Nephron (organoid): ENCODE measurements around the gene RER1.

ENCODE experiments used
- H3K27ac Mint-ChIP-seq, 3 experiments: 2 replicates each; pipeline ENCODE4 v1.8.0; 2020; ENCODE audit warnings: mixed read lengths in 3 of 3, mild to moderate bottlenecking in 2 of 3, moderate library complexity in 1 of 3
- H3K27me3 Mint-ChIP-seq: 2 replicates; pipeline ENCODE4 v1.8.0; 2021; ENCODE audit warnings: low read depth, mild to moderate bottlenecking, moderate library complexity, mixed read lengths
- H3K36me3 Mint-ChIP-seq: 2 replicates; pipeline ENCODE4 v1.8.0; 2020; ENCODE audit warnings: low read depth, mixed read lengths
- H3K4me1 Mint-ChIP-seq: 2 replicates; pipeline ENCODE4 v1.8.0; 2020; ENCODE audit warnings: mixed read lengths
- H3K4me3 Mint-ChIP-seq, 3 experiments: 2 replicates each; pipeline ENCODE4 v1.8.0; 2020; ENCODE audit warnings: mild to moderate bottlenecking in 3 of 3, mixed read lengths in 3 of 3, moderate library complexity in 2 of 3
- H3K9me3 Mint-ChIP-seq: 2 replicates; pipeline ENCODE4 v1.8.0; 2020; ENCODE audit warnings: mixed read lengths
- TF ChIP-seq, protein P1 (sequence below), 3 experiments: fragments of 200-600 bp; sonication (generic); IDR thresholded peaks; one replicate each; pipeline ENCODE4 v1.5.0; 2021; ENCODE audit warnings: antibody characterized with exemption in 3 of 3; ENCODE audit not compliant: unreplicated experiment in 3 of 3

The RER1 gene

DNA sequence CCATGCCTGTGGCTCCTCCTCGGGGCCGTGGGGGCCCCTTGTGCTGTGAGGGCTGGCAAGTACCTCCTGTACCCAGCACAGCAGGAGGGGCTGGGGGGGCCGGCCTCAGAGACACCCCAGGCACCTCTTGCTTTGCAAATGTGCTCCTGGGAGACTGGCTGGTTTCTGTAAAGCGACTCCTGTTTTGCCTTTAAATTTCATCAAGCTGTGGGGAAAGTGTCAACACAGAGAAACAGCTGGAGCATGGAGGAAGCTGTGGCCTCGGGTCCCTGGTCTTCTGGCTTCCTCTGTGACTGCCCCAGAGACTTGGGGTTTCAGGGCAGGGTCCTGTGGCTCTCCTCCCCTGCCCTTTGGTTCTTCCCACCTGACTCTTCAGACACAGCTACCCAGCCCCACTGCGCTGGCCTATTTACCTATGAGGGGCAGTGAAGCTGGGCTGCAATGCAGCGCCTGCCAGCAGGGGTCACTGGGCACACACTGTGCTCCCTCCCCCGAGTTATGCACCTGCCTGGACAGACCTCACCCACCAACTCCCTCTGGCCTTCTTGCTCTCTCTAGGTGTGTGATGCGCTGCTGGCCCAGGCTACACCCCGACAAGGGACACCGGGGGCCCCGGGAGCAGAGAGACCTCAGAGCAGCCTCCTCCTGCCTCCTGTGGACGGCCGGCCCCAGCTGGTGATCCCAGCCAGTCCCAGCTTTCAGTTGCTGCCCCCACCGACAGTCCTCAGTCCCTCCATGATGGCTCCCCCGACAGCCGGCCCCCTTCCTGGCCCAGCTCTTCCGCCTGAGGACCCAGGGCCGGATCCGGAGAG, 38.3 kb downstream of the RER1 start:
- H3K9me3 Mint-ChIP-seq, result no peaks in the 10 kb centered on the region
- H3K27me3 Mint-ChIP-seq, result peaks cover 18% of the 10 kb centered on the region
- H3K27ac Mint-ChIP-seq, result no peak overlapping the region
- H3K4me1 Mint-ChIP-seq, result no peaks in the 10 kb centered on the region
- TF ChIP-seq, protein P1, sequence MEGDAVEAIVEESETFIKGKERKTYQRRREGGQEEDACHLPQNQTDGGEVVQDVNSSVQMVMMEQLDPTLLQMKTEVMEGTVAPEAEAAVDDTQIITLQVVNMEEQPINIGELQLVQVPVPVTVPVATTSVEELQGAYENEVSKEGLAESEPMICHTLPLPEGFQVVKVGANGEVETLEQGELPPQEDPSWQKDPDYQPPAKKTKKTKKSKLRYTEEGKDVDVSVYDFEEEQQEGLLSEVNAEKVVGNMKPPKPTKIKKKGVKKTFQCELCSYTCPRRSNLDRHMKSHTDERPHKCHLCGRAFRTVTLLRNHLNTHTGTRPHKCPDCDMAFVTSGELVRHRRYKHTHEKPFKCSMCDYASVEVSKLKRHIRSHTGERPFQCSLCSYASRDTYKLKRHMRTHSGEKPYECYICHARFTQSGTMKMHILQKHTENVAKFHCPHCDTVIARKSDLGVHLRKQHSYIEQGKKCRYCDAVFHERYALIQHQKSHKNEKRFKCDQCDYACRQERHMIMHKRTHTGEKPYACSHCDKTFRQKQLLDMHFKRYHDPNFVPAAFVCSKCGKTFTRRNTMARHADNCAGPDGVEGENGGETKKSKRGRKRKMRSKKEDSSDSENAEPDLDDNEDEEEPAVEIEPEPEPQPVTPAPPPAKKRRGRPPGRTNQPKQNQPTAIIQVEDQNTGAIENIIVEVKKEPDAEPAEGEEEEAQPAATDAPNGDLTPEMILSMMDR (IDR thresholded peaks at IDR 0.05; ENCODE audit: unreplicated experiment in 3 of 3), result no peak
- H3K4me3 Mint-ChIP-seq, result no peak overlapping the region
- H3K36me3 Mint-ChIP-seq, result no peaks in the 10 kb centered on the region

DNA sequence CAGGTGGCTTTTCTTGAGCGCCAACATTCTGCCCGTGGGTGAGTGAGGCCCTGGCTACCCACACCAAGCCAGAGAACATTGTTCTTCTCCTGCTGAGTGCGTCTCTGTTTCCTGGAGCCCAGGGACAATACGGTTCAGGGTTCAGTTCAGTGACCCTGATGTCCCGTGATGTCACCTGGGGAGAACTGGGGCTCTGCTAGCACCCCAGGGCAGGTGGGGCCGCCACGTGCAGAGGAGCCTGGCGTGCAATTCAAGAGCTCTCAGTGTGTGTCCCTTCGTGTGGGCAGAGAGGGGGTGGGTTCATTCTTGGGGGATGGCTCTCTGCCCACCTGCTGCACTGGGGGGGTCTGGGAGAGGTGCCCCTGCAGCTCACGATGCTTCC, 38.9 kb downstream of the RER1 start:
- no peak overlapping the region for H3K4me3 Mint-ChIP-seq
- H3K36me3 Mint-ChIP-seq, result no peaks in the 10 kb centered on the region
- no peaks in the 10 kb centered on the region for H3K4me1 Mint-ChIP-seq
- no peaks in the 10 kb centered on the region for H3K9me3 Mint-ChIP-seq
- TF ChIP-seq, protein P1 (IDR thresholded peaks at IDR 0.05; ENCODE audit: unreplicated experiment in 3 of 3), result no peak
- no peak overlapping the region for H3K27ac Mint-ChIP-seq
- peaks cover 23% of the 10 kb centered on the region for H3K27me3 Mint-ChIP-seq

DNA sequence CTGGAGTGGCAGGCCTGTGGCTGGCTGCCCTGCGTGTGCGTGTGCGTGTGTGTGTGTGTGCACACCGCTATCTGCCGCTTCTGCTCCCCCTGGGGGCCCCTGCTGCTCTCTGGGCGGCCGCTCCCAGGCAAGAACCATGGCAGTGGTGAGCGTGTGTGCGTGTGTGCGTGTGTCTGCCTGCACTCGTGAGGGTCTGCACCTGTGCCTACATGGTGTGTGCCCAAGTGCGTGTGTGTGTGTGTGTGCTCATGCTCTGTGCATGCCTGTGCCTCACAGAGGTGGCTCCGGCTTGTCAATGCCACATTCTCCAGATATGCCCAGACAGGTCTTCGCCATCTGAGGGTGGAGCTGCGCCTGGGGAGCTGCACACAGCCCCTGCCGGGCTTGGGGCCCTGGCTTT, 39.5 kb downstream of the RER1 start:
- no peak overlapping the region for H3K27ac Mint-ChIP-seq
- H3K4me1 Mint-ChIP-seq, result no peaks in the 10 kb centered on the region
- TF ChIP-seq, protein P1 (IDR thresholded peaks at IDR 0.05; ENCODE audit: unreplicated experiment in 3 of 3), result no peak
- H3K9me3 Mint-ChIP-seq, result no peaks in the 10 kb centered on the region
- no peak overlapping the region for H3K4me3 Mint-ChIP-seq
- no peaks in the 10 kb centered on the region for H3K36me3 Mint-ChIP-seq
- peaks cover 24% of the 10 kb centered on the region for H3K27me3 Mint-ChIP-seq

DNA sequence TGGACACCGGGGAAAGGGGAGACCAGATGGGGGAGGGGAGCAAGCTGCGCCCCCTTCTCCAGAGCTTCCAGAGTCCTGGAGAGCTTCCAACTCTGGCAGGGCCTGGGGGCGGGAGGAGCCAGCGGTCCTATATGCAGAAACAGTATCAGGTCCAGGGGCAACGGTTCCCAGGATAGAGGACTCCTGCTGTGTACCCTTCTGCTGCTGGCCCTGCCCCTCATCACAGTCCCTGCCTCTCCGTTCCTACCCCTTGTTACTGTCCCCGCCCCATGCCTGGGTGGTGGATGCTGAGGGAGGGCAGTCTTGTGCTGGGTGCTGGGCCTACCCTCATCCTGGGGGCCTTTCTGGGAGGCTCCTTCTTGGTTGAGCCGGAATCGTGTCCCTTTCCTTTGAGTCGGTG, 39.9 kb downstream of the RER1 start:
- Mint-ChIP-seq H3K4me1 (no peaks in the 10 kb centered on the region), H3K9me3 (no peaks in the 10 kb centered on the region), H3K27ac (no peak overlapping the region), H3K4me3 (no peak overlapping the region), H3K36me3 (no peaks in the 10 kb centered on the region), H3K27me3 (peaks cover 24% of the 10 kb centered on the region)
- TF ChIP-seq, protein P1 (IDR thresholded peaks at IDR 0.05; ENCODE audit: unreplicated experiment in 3 of 3), result no peak

DNA sequence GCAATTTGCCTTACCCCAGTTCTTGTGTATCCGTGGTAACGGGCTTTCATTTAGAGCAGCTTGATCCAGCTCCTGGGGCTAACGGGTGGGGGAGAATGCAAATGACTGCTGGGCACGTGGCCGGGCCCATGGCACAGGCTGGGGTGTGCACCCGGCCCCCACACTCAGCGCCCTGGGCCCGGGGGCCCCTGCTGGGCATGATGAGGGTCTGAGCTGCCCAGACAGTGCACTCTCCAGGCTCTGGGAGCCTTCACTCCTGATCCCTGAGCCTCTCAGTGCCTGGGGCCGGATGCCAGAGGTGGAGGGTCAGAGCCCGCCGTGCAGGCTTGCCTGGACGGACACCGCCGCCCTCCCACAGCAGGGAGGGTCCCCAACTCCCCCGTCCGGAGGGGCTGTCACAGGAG, 40.8 kb downstream of the RER1 start:
- H3K4me1 Mint-ChIP-seq, result no peaks in the 10 kb centered on the region
- no peak overlapping the region for H3K27ac Mint-ChIP-seq
- no peaks in the 10 kb centered on the region for H3K9me3 Mint-ChIP-seq
- peaks cover 28% of the 10 kb centered on the region for H3K27me3 Mint-ChIP-seq
- no peaks in the 10 kb centered on the region for H3K36me3 Mint-ChIP-seq
- TF ChIP-seq, protein P1 (IDR thresholded peaks at IDR 0.05; ENCODE audit: unreplicated experiment in 3 of 3), result no peak
- H3K4me3 Mint-ChIP-seq, result no peak overlapping the region

DNA sequence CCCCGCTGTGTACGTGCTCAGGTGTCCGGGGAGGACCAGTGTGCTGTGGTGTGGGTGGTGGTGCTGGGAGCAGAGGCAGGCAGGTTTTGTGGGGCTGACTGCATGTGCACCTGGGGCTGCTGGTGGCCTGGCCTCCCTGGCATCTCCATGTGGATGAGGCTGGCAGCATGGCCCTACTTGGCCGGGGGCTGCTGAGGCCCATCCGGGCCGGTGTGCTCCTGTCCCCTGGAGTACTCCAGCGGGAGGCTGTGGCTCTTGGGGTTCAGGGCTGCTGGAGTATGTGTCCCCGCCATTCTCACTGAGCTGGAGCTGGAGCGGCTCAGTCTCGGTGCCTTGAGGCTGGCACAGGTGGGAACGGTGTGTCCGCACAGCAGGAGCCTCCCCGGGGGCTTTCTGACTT, 41.6 kb downstream of the RER1 start:
- TF ChIP-seq, protein P1 (IDR thresholded peaks at IDR 0.05; ENCODE audit: unreplicated experiment in 3 of 3), result no peak
- no peaks in the 10 kb centered on the region for H3K4me1 Mint-ChIP-seq
- no peaks in the 10 kb centered on the region for H3K36me3 Mint-ChIP-seq
- no peak overlapping the region for H3K4me3 Mint-ChIP-seq
- H3K27me3 Mint-ChIP-seq, result peaks cover 33% of the 10 kb centered on the region
- no peaks in the 10 kb centered on the region for H3K9me3 Mint-ChIP-seq
- H3K27ac Mint-ChIP-seq, result no peak overlapping the region
